ENCODE data around the gene SAMD13.

The SAMD13 gene

DNA sequence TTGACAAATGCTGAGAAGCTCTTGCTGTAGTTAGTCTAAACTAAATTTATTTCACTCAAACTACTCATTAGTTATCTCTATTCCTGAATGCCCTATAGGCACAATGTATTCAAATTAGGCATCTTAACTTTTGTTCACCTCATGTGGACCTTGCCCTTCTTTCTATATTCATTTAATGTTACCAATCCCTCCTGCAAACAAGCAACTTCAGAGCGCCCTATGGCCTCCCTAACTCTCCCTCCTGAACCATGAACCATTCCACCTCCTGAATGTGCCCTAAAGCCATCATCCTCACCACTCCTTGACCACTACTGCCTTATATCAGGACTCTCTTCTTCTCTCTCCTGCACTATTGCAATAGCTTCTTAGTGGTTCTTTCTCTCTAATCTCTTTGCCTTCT, 34.8 kb upstream of the SAMD13 start:
- no peaks in the 10 kb centered on the region for H3K36me3 ChIP-seq
- H3K9me3 ChIP-seq (ENCODE audit: severe bottlenecking): no peaks in the 10 kb centered on the region
- H3K4me3 ChIP-seq (ENCODE audit: low read depth, low read length): no peak overlapping the region
- TF ChIP-seq, protein P1, sequence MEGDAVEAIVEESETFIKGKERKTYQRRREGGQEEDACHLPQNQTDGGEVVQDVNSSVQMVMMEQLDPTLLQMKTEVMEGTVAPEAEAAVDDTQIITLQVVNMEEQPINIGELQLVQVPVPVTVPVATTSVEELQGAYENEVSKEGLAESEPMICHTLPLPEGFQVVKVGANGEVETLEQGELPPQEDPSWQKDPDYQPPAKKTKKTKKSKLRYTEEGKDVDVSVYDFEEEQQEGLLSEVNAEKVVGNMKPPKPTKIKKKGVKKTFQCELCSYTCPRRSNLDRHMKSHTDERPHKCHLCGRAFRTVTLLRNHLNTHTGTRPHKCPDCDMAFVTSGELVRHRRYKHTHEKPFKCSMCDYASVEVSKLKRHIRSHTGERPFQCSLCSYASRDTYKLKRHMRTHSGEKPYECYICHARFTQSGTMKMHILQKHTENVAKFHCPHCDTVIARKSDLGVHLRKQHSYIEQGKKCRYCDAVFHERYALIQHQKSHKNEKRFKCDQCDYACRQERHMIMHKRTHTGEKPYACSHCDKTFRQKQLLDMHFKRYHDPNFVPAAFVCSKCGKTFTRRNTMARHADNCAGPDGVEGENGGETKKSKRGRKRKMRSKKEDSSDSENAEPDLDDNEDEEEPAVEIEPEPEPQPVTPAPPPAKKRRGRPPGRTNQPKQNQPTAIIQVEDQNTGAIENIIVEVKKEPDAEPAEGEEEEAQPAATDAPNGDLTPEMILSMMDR (IDR thresholded peaks at IDR 0.05; ENCODE audit: low read depth, low read length): no peak
- H3K27me3 ChIP-seq (ENCODE audit: insufficient read depth, low read depth, severe bottlenecking): no peaks in the 10 kb centered on the region
- H3K27ac ChIP-seq: no peak overlapping the region
- DNase-seq: no peak

DNA sequence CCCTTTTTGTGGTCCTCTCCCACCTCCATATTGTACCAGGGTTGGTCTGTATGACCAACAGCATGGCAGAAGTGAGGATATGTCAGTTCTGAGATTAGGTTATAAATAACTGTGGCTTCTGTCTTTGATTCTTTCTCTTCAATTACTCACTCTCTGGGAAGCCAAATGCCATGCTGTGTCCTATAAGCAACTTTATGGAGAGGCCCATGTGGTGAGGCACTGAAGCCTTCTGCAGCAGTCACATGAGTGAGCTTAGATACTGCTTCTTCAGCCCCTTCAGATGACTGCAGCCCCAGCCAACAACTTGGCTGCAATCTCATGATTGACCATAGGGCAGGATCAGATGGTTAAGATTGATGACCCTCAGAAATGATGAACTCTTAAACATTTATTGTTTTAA, 34.0 kb upstream of the SAMD13 start:
- H3K27ac ChIP-seq: no peak overlapping the region
- H3K27me3 ChIP-seq (ENCODE audit: insufficient read depth, low read depth, severe bottlenecking): no peaks in the 10 kb centered on the region
- no peaks in the 10 kb centered on the region for H3K9me3 ChIP-seq (ENCODE audit: severe bottlenecking)
- no peak for DNase-seq
- H3K4me3 ChIP-seq (ENCODE audit: low read depth, low read length): no peak overlapping the region
- TF ChIP-seq, protein P1 (IDR thresholded peaks at IDR 0.05; ENCODE audit: low read depth, low read length): no peak
- no peaks in the 10 kb centered on the region for H3K36me3 ChIP-seq

DNA sequence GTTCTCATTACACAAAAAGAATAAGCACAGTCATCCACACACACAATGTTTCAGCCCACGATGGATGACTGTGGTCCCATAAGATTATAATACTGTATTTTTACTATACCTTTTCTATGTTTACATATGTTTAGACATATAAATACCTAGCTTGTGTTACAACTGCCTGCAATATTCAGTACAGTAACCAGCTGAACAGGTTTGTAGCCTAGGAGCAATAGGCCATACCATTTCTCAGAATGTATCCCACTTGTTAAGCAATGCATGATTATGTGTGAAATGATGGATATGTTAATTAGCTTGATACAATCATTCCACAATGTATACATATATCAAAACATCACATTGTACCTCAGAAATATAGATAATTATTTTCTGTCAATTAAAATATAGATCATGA, 33.2 kb upstream of the SAMD13 start:
- H3K9me3 ChIP-seq (ENCODE audit: severe bottlenecking): no peaks in the 10 kb centered on the region
- TF ChIP-seq, protein P1 (IDR thresholded peaks at IDR 0.05; ENCODE audit: low read depth, low read length): no peak
- no peaks in the 10 kb centered on the region for H3K36me3 ChIP-seq
- H3K27ac ChIP-seq: no peak overlapping the region
- no peaks in the 10 kb centered on the region for H3K27me3 ChIP-seq (ENCODE audit: insufficient read depth, low read depth, severe bottlenecking)
- no peak overlapping the region for H3K4me3 ChIP-seq (ENCODE audit: low read depth, low read length)
- no peak for DNase-seq

DNA sequence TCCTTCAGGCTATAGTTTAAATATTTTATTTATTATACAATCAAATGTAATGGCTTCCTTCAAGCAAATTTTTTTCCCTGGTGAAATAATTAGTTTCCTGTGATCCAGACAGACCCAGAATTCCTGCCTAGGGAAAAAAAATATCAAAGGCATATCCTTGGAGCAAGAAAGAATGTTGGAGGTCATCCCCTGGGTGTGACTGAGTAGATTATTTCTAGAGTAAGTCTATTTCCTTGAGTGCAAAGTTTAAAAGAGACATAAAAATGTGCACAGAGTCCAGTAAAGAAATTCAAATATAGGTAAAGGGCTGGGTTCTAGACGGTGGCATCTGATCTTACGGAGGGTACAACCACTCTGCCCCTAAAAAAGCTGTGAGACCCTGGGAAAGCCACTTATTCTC, 32.2 kb upstream of the SAMD13 start:
- DNase-seq: no peak
- H3K27me3 ChIP-seq (ENCODE audit: insufficient read depth, low read depth, severe bottlenecking): no peaks in the 10 kb centered on the region
- H3K9me3 ChIP-seq (ENCODE audit: severe bottlenecking): no peaks in the 10 kb centered on the region
- TF ChIP-seq, protein P1 (IDR thresholded peaks at IDR 0.05; ENCODE audit: low read depth, low read length): no peak
- no peak overlapping the region for H3K4me3 ChIP-seq (ENCODE audit: low read depth, low read length)
- H3K36me3 ChIP-seq: no peaks in the 10 kb centered on the region
- no peak overlapping the region for H3K27ac ChIP-seq

DNA sequence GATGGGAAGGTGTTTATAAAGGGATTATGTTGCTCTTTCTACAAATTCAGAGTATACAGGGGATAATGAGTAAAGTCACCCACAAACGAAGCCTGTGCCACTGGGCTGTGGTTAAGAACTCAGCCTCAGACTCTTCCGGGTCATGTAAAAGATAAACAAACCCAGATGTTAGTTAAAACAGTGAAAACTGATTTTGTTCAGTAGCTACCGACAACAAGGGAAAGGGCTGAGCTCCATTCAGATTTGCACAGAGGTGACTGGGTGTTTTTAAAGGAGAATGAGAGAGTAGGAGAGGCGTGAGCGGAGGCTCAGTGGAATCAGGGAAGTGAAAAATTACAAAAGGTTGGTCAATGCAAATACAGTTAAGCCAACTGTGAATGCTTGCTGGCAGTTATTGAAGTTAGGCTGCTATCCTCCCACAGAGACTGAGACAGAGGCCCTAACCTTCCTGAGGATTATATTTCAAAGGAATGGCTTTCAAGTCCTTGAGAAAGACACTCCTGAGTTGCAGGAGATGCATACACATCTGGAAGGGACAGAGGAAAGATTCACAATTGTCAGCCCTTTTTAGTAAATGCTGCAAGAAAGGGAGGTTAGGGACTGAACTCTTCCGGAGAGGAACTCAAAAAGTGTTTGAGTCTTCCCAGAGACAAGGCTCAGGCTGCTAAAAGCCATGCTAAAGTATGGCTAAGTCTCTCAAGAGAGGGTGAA, 29.9 kb upstream of the SAMD13 start:
- Histone ChIP-seq H3K27ac (no peak overlapping the region), H3K9me3 (ENCODE audit: severe bottlenecking) (no peaks in the 10 kb centered on the region), H3K27me3 (ENCODE audit: insufficient read depth, low read depth, severe bottlenecking) (no peaks in the 10 kb centered on the region), H3K36me3 (no peaks in the 10 kb centered on the region), H3K4me3 (ENCODE audit: low read depth, low read length) (no peak overlapping the region)
- TF ChIP-seq, protein P1 (IDR thresholded peaks at IDR 0.05; ENCODE audit: low read depth, low read length): no peak
- DNase-seq: no peak

DNA sequence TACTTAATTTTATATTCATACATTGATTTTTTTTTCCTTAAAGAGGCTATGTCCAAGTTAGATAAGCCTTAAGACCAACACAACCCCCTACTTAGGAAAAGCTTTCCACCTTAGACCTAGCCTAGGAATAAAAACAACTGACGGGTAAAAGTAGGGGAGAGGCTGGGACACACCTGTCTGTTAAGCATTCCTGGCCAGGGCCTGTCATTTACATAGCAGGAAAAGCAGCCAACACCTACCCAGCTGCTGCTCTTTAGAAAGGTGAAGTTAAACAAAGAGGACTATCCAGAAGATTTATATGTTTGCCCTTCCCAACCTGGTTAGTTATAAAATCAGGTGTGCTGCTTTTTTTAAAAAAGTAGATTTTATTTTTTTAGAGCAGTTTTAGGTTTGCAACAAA, 29.1 kb upstream of the SAMD13 start:
- no peaks in the 10 kb centered on the region for H3K9me3 ChIP-seq (ENCODE audit: severe bottlenecking)
- TF ChIP-seq, protein P1 (IDR thresholded peaks at IDR 0.05; ENCODE audit: low read depth, low read length): no peak
- H3K4me3 ChIP-seq (ENCODE audit: low read depth, low read length): no peak overlapping the region
- DNase-seq: no peak
- no peaks in the 10 kb centered on the region for H3K27me3 ChIP-seq (ENCODE audit: insufficient read depth, low read depth, severe bottlenecking)
- no peak overlapping the region for H3K27ac ChIP-seq
- no peaks in the 10 kb centered on the region for H3K36me3 ChIP-seq

Measured in WERI-Rb-1 (cell line).